Thoracic aorta (tissue), 2 donors: ENCODE results near the gene LUM. TPM values are rescaled to one million over a fixed set of nuclear protein-coding genes. Genes with fewer than 3 reads are reported as not detected.

Source experiments
- total RNA-seq, 2 donors: library from RNA; depleted of rRNA; stranded (reverse); fragments of >200 nt; gene quantifications; one replicate each; pipeline versions ENCODE4 v1.1.0 to v1.2.3, GENCODE V29; 2016

The LUM gene
- total RNA-seq, 2 donors from 2014 or later = 138 to 257 TPM

Other genes starting within 250 kb of the LUM start
- not detected for gene CCER1, start 156.3 kb downstream of the LUM start, total RNA-seq
- not detected for gene EPYC, start 106.5 kb downstream of the LUM start, total RNA-seq
- not detected for gene KERA, start 53.5 kb downstream of the LUM start, total RNA-seq
- 1,000 to 10,000 TPM in 1 of 2 donors, 100 to 1,000 TPM in 1; 869 to 1,972 TPM for gene DCN, start 71.3 kb upstream of the LUM start, total RNA-seq